D341Med (cell line): ENCODE data around the gene U2SURP.
"Not testable (repeated sequence)": the region's sequence is repeated elsewhere in the genome, so short reads cannot be mapped to it uniquely, and the experiment has no call there.

Source experiments
- DNase-seq: peaks from one replicate; pipeline ENCODE4 v3.0.0; 2012; ENCODE audit warnings: low spot score

The U2SURP gene

GRCh38 chr3:142976621-142977398, 24.6 kb upstream of the U2SURP start:
- DNase-seq: no peak

GRCh38 chr3:142977399-142977728, 24.0 kb upstream of the U2SURP start:
- no peak for DNase-seq

- DNase-seq: peak; percentile 46
Observed at GRCh38 chr3:142981108-142981507, 20.3 kb upstream of the U2SURP start.

- peak; percentile 54 for DNase-seq
Observed at GRCh38 chr3:142982038-142982773, 19.2 kb upstream of the U2SURP start.

- DNase-seq: no peak
Observed at GRCh38 chr3:142983318-142983717, 18.1 kb upstream of the U2SURP start.

GRCh38 chr3:142984255-142984654, 17.1 kb upstream of the U2SURP start:
- no peak for DNase-seq

- peak; percentile 48 for DNase-seq
Observed at GRCh38 chr3:142987080-142987700, 14.2 kb upstream of the U2SURP start.

- no peak for DNase-seq
Observed at GRCh38 chr3:142987707-142988106, 13.7 kb upstream of the U2SURP start.

- DNase-seq: not testable (repeated sequence)
Observed at GRCh38 chr3:142988221-142988620, 13.1 kb upstream of the U2SURP start.

GRCh38 chr3:142988826-142989225, 12.5 kb upstream of the U2SURP start:
- DNase-seq: not testable (repeated sequence)

- no peak for DNase-seq
Observed at GRCh38 chr3:142990721-142991120, 10.6 kb upstream of the U2SURP start.

- DNase-seq: no peak
Observed at GRCh38 chr3:142992323-142992722, 9.0 kb upstream of the U2SURP start.

- DNase-seq: peak; percentile 66
Observed at GRCh38 chr3:142993958-142994442, 7.4 kb upstream of the U2SURP start.

- DNase-seq: no peak
Observed at GRCh38 chr3:142997330-142997729, 4.0 kb upstream of the U2SURP start.

GRCh38 chr3:142998439-142998838, 2.9 kb upstream of the U2SURP start:
- no peak for DNase-seq

- DNase-seq: no peak
Observed at GRCh38 chr3:142999881-143000280, 1.5 kb upstream of the U2SURP start.

- no peak for DNase-seq
Observed at GRCh38 chr3:143000528-143000927, 842 bp upstream of the U2SURP start.

GRCh38 chr3:143001034-143001368, 369 bp upstream of the U2SURP start:
- no peak for DNase-seq

- no peak for DNase-seq
Observed at GRCh38 chr3:143002083-143002712, 828 bp downstream of the U2SURP start.

- no peak for DNase-seq
Observed at GRCh38 chr3:143002727-143003126, 1.4 kb downstream of the U2SURP start.

- DNase-seq: no peak
Observed at GRCh38 chr3:143004823-143005222, 3.5 kb downstream of the U2SURP start.

GRCh38 chr3:143010024-143010423, 8.7 kb downstream of the U2SURP start:
- no peak for DNase-seq

- DNase-seq: no peak
Observed at GRCh38 chr3:143011705-143012104, 10.3 kb downstream of the U2SURP start.
